GM21447 (cell line): ENCODE measurements around the gene MFAP3L.

Experiments
- ATAC-seq: cut with Tn5 transposase; IDR thresholded peaks from one replicate; pipeline ENCODE4 v1.9.1; 2021; ENCODE audit not compliant: unreplicated experiment

Gene MFAP3L

GRCh38 chr4:169993531-169993930 lies 32.7 kb downstream of the MFAP3L start:
- no peak for ATAC-seq

GRCh38 chr4:169988252-169988651 lies 37.9 kb downstream of the MFAP3L start:
- no peak for ATAC-seq

GRCh38 chr4:169987327-169988228 lies 38.6 kb downstream of the MFAP3L start:
- ATAC-seq, result no peak

- ATAC-seq, result no peak
Observed at GRCh38 chr4:169986369-169986768, 39.8 kb downstream of the MFAP3L start.

GRCh38 chr4:169985881-169986280 lies 40.3 kb downstream of the MFAP3L start:
- ATAC-seq, result no peak

GRCh38 chr4:169984745-169985144 lies 41.5 kb downstream of the MFAP3L start:
- no peak for ATAC-seq

- no peak for ATAC-seq
Observed at GRCh38 chr4:169984173-169984572, 42.0 kb downstream of the MFAP3L start.

- no peak for ATAC-seq
Observed at GRCh38 chr4:169976951-169977350, 49.2 kb downstream of the MFAP3L start.

- ATAC-seq, result no peak
Observed at GRCh38 chr4:169975838-169976796, 50.1 kb downstream of the MFAP3L start.

- ATAC-seq, result no peak
Observed at GRCh38 chr4:169975131-169975837, 50.9 kb downstream of the MFAP3L start.

GRCh38 chr4:169971456-169972015 lies 54.7 kb downstream of the MFAP3L start:
- ATAC-seq, result no peak

- ATAC-seq, result no peak
Observed at GRCh38 chr4:169968999-169969398, 57.2 kb downstream of the MFAP3L start.

- ATAC-seq, result no peak
Observed at GRCh38 chr4:169963998-169964397, 62.2 kb downstream of the MFAP3L start.

GRCh38 chr4:169959254-169959653 lies 66.9 kb downstream of the MFAP3L start:
- no peak for ATAC-seq

- ATAC-seq, result no peak
Observed at GRCh38 chr4:169958629-169959028, 67.6 kb downstream of the MFAP3L start.

- ATAC-seq, result no peak
Observed at GRCh38 chr4:169957785-169958184, 68.4 kb downstream of the MFAP3L start.

GRCh38 chr4:169956091-169956843 lies 69.9 kb downstream of the MFAP3L start:
- ATAC-seq, result no peak

- no peak for ATAC-seq
Observed at GRCh38 chr4:169955521-169955920, 70.7 kb downstream of the MFAP3L start.

GRCh38 chr4:169952236-169953002 lies 73.8 kb downstream of the MFAP3L start:
- ATAC-seq, result no peak
